ENCODE results near the gene SH2B3. TPM values are rescaled to one million over a fixed set of nuclear protein-coding genes. Genes with fewer than 3 reads are reported as not detected.

Gene SH2B3
- total RNA-seq, 2 experiments from 2014 or later = 48.7 to 52.7 TPM

DNA sequence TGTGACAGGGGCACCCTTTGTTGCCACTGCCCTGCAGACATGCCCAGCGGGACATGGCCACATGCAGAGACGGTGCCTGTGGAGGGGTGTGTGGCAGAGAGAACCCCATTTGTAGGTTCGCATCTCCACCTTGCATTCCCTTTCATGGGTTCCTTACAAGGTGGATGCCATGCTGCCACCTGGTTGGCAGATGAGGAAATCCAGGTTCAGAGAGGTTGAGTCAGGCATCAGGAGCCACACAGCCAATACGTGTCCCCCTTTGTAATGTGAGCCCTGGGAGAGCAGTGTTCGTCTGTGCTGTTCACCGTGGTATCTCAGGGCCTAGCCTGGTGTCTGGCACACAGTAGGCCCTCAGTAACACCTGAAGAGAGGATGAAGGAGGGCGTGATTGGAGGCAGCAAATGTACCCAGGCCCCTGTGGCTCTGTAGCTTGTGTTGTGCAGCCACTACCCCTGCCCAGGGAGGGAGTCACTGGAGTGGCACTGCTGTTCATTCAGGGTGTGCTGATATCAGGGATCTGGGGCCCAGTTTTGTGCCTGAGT is 9.1 kb downstream of the SH2B3 start:
- TF ChIP-seq, protein P1, sequence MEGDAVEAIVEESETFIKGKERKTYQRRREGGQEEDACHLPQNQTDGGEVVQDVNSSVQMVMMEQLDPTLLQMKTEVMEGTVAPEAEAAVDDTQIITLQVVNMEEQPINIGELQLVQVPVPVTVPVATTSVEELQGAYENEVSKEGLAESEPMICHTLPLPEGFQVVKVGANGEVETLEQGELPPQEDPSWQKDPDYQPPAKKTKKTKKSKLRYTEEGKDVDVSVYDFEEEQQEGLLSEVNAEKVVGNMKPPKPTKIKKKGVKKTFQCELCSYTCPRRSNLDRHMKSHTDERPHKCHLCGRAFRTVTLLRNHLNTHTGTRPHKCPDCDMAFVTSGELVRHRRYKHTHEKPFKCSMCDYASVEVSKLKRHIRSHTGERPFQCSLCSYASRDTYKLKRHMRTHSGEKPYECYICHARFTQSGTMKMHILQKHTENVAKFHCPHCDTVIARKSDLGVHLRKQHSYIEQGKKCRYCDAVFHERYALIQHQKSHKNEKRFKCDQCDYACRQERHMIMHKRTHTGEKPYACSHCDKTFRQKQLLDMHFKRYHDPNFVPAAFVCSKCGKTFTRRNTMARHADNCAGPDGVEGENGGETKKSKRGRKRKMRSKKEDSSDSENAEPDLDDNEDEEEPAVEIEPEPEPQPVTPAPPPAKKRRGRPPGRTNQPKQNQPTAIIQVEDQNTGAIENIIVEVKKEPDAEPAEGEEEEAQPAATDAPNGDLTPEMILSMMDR (IDR thresholded peaks at IDR 0.05) = no peak
- H3K27me3 Mint-ChIP-seq = no peaks in the 10 kb centered on the region
- ChIA-PET CTCF (interaction anchor here (1.0 to 25.6 kb wide), 3 partner anchors 18 to 23 kb away, joined by 3 to 1222 read pairs (median 91); no protein-coding TSS in a partner anchor), POLR2A (interaction anchor here (1.4 to 13.4 kb wide), 2 partner anchors 11 to 20 kb away, joined by 5 to 225 read pairs; no protein-coding TSS in a partner anchor)
- DNase-seq (no peak), ATAC-seq (no peak)
- H3K4me1 Mint-ChIP-seq (ENCODE audit: low read depth) = peaks cover 56% of the 10 kb centered on the region
- no peaks in the 10 kb centered on the region for H3K9me3 Mint-ChIP-seq
- H3K4me3 Mint-ChIP-seq = no peak overlapping the region
- peak overlapping the region; percentile 3 for H3K27ac Mint-ChIP-seq
- intact Hi-C loops (cut with micrococcal nuclease) = no loop called here
- peaks cover 44% of the 10 kb centered on the region for H3K36me3 Mint-ChIP-seq (ENCODE audit: low read depth)

DNA sequence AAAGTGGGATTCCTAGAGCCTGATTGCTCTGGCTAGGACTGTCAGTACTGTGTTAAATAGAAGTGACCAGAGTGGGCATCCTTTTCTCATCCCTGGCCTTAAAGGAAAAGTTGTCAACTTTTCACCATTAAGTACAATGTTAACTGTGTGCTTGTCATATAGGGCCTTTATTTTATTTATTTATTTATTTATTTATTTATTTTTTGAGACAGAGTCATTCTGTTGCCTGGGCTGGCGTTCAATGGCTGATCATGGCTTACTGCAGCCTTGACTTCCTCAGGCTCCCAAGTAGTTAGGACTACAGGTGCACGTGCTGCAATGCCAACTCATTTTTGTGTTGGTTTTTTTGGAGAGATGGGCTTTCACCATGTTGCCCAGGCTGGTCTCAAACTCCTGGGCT is 11.6 kb downstream of the SH2B3 start:
- H3K9me3 Mint-ChIP-seq = no peaks in the 10 kb centered on the region
- ATAC-seq (no peak), DNase-seq (no peak)
- peaks cover 54% of the 10 kb centered on the region for H3K36me3 Mint-ChIP-seq (ENCODE audit: low read depth)
- no peaks in the 10 kb centered on the region for H3K27me3 Mint-ChIP-seq
- H3K4me3 Mint-ChIP-seq = no peak overlapping the region
- intact Hi-C loops (cut with micrococcal nuclease) = no loop called here
- CTCF ChIA-PET = interaction anchor here (25.6 kb wide), 1 partner anchor 20 kb away, joined by 1222 read pairs; no protein-coding TSS in a partner anchor
- peaks cover 40% of the 10 kb centered on the region for H3K4me1 Mint-ChIP-seq (ENCODE audit: low read depth)
- TF ChIP-seq, protein P1 (IDR thresholded peaks at IDR 0.05) = no peak
- H3K27ac Mint-ChIP-seq = no peak overlapping the region
- POLR2A ChIA-PET = interaction anchor here (1.5 kb wide), 1 partner anchor 10 kb away, joined by 3 read pairs; no protein-coding TSS in a partner anchor

DNA sequence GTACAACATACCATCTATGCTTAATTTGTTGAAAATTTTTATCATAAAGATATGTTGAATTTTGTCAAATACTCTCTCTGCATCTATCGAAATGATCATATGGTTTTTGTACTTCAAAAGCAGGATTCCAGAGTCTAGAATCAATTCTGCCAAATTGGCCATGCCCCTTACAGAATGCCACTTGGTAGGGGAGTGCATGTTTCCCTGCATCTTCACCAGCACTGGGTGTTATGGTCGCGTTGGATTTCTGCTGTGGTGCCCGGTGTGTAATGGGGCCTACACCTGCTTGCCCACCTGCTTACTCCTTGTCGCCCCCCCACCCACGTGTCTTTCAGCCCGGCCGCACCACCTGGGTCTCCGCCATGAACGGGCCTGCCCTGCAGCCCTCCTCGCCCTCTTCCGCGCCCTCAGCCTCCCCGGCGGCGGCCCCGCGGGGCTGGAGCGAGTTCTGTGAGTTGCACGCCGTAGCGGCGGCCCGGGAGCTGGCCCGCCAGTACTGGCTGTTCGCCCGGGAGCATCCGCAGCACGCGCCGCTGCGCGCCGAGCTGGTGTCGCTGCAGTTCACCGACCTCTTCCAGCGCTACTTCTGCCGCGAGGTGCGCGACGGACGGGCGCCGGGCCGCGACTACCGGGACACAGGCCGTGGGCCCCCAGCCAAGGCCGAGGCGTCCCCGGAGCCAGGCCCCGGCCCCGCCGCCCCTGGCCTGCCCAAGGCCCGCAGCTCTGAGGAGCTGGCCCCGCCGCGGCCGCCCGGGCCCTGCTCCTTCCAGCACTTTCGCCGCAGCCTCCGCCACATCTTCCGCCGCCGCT is 12.3 kb downstream of the SH2B3 start:
- ChIA-PET CTCF (interaction anchor here (40.2 kb wide), 1 partner anchor 13 kb away, joined by 1222 read pairs; the partner anchor contains the start of gene SH2B3), POLR2A (interaction anchor here (1.4 to 14.9 kb wide), 2 partner anchors 9 to 26 kb away, joined by 4 to 225 read pairs; partner anchors contain the start of gene SH2B3)
- ATAC-seq = no peak
- Mint-ChIP-seq H3K27me3 (no peaks in the 10 kb centered on the region), H3K27ac (no peak overlapping the region), H3K4me3 (no peak overlapping the region), H3K9me3 (no peaks in the 10 kb centered on the region), H3K36me3 (ENCODE audit: low read depth) (peaks cover 52% of the 10 kb centered on the region), H3K4me1 (ENCODE audit: low read depth) (peaks cover 36% of the 10 kb centered on the region)
- no peak for DNase-seq
- intact Hi-C loops (cut with micrococcal nuclease) = no loop called here
- TF ChIP-seq, protein P1 (IDR thresholded peaks at IDR 0.05) = no peak

DNA sequence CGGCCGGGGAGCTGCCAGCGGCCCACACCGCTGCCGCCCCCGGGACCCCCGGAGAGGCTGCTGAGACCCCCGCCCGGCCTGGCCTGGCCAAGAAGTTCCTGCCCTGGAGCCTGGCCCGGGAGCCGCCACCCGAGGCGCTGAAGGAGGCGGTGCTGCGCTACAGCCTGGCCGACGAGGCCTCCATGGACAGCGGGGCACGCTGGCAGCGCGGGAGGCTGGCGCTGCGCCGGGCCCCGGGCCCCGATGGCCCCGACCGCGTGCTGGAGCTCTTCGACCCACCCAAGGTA is 12.8 kb downstream of the SH2B3 start:
- Mint-ChIP-seq H3K27me3 (no peaks in the 10 kb centered on the region), H3K27ac (no peak overlapping the region), H3K4me3 (no peak overlapping the region), H3K4me1 (ENCODE audit: low read depth) (peaks cover 32% of the 10 kb centered on the region), H3K36me3 (ENCODE audit: low read depth) (peaks cover 48% of the 10 kb centered on the region), H3K9me3 (no peaks in the 10 kb centered on the region)
- no peak for DNase-seq
- CTCF ChIA-PET = interaction anchor here (40.2 kb wide), 1 partner anchor 14 kb away, joined by 1222 read pairs; the partner anchor contains the start of gene SH2B3
- TF ChIP-seq, protein P1 (IDR thresholded peaks at IDR 0.05) = no peak
- intact Hi-C loops (cut with micrococcal nuclease) = no loop called here
- POLR2A ChIA-PET = interaction anchor here (1.4 to 14.9 kb wide), 3 partner anchors 9 to 25 kb away, joined by 4 to 225 read pairs (median 5); partner anchors contain the start of gene SH2B3
- no peak for ATAC-seq

Data from activated CD8-positive, alpha-beta T cell treated with anti-CD3 and anti-CD28 coated beads for 36 hours (primary cell).